ENCODE data around the gene PLPP1. TPM values are rescaled to one million over a fixed set of nuclear protein-coding genes. Genes with fewer than 3 reads are reported as not detected.

PLPP1 gene
- polyA plus RNA-seq, 1 of the 3 experiments (the other 2 are of a cell fraction), result 32.8 TPM

GRCh38 chr5:55429613-55430253 lies 105.0 kb downstream of the PLPP1 start (continued):
- TF ChIP-seq REST (IDR thresholded peaks at IDR 0.05; ENCODE audit: low read depth, low read length), result no peak
- no peak for TF ChIP-seq IRF3 (IDR thresholded peaks at IDR 0.05; ENCODE audit: low read depth, low read length)
- no peak for TF ChIP-seq TEAD4 (IDR thresholded peaks at IDR 0.05; ENCODE audit: borderline replicate concordance, insufficient read depth)
- TF ChIP-seq RCOR1 (IDR thresholded peaks at IDR 0.05; ENCODE audit: low read length), result no peak
- TF ChIP-seq GATA2 (CRISPR knock-in tag; IDR thresholded peaks at IDR 0.05), result peak; percentile 33; the same call in 1 of the 2 replicates
- no peak for TF ChIP-seq TAF1 (IDR thresholded peaks at IDR 0.05; ENCODE audit: borderline replicate concordance, low read depth, low read length)
- no peak for TF ChIP-seq MEF2A (IDR thresholded peaks at IDR 0.05; ENCODE audit: borderline replicate concordance, low read depth)
- TF ChIP-seq SIN3A (IDR thresholded peaks at IDR 0.05; ENCODE audit: borderline replicate concordance, low read depth, low read length), result no peak
- TF ChIP-seq FOSL2 (IDR thresholded peaks at IDR 0.05; ENCODE audit: borderline replicate concordance, low read depth), result no peak
- no peak for TF ChIP-seq CTCF (IDR thresholded peaks at IDR 0.05)
- no peak for TF ChIP-seq RXRA (IDR thresholded peaks at IDR 0.05; ENCODE audit: borderline replicate concordance, low read depth)
- no peak for TF ChIP-seq JUND (IDR thresholded peaks at IDR 0.05)
- no peak for TF ChIP-seq POLR2AphosphoS5 (IDR thresholded peaks at IDR 0.05; ENCODE audit: low read depth, low read length)
- TF ChIP-seq CHD2 (IDR thresholded peaks at IDR 0.05; ENCODE audit: low read length, partially characterized antibody), result no peak

Measured in SK-N-SH (cell line).